Activated T-cell treated with anti-CD3 and anti-CD28 coated beads for 24 hours (primary cell): ENCODE results near the gene RBMS3.

ENCODE experiments used
- DNase-seq: peaks from one replicate; pipeline ENCODE4 v3.0.0-alpha.2; 2020; ENCODE audit warnings: low read depth

The RBMS3 gene

DNA sequence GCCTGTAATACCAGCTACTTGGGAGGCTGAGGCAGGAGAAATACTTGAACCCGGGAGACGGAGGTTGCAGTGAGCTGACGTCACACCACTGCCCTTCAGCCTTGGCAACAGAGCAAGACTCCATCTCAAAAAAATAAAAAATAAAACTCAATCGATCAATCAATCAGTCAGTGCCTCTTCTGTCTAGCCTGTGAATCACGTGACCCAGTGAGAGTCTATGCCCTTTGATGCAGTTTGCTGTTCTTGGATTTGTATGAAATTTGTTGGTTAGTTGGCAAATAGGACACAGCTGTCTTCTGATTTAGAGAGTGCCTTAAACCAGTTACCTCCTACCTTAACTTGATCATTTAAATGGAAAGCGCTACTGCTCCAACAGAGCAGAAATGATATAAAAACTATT lies 3.6 kb upstream of the RBMS3 start:
- no peak for DNase-seq

DNA sequence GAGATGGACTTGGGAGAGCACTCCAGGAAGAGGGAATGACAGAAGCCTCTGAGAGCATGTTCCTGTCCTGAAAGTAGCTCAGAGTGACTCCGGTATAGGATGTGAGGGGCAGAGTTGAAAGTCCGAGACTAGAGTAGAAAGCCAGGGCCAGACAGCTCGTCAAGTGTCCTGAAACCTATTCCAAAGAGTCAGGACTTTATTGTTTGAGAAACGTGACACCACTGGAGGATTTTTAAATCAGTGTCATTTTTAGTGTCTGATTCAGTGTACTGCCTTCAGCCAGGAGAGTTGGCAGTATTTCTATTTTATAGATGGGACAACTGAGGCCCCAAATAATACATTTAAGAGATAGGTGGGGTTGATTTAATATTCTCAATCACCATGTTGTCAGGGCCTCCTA lies 1.6 kb upstream of the RBMS3 start:
- DNase-seq, result no peak

DNA sequence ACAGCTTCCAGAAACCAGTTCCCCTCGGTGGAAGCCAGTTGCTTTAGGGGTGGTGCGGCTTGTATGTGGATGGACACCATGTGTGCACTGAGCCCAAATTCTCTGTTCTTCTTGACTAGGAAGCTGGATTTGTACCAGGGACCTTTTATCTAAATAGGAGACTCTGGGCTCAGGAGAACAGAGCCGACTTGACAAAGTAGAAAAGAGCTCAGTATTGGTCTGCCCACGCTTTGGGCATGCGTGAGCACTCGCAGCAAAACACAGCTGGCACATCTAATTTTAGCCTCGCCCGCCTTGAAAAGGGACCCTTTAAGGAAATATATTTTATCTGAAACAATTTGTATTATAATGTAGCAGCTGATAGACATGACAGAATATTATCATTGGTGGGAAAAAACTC lies 1.1 kb upstream of the RBMS3 start:
- DNase-seq, result no peak

DNA sequence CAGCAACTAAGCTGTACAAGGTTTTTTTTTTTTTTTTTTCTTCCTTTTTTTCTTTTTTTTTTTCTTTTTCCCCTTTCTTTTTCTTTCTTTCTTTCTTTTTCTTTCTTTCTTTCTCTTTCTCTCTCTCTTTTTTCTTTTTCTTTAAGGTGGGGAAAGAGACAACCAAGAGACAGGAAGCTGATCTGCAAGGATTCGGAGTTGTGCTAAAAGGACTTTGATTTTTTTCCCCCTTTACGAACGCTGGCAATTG lies 148 bp downstream of the RBMS3 start:
- DNase-seq, result no peak

DNA sequence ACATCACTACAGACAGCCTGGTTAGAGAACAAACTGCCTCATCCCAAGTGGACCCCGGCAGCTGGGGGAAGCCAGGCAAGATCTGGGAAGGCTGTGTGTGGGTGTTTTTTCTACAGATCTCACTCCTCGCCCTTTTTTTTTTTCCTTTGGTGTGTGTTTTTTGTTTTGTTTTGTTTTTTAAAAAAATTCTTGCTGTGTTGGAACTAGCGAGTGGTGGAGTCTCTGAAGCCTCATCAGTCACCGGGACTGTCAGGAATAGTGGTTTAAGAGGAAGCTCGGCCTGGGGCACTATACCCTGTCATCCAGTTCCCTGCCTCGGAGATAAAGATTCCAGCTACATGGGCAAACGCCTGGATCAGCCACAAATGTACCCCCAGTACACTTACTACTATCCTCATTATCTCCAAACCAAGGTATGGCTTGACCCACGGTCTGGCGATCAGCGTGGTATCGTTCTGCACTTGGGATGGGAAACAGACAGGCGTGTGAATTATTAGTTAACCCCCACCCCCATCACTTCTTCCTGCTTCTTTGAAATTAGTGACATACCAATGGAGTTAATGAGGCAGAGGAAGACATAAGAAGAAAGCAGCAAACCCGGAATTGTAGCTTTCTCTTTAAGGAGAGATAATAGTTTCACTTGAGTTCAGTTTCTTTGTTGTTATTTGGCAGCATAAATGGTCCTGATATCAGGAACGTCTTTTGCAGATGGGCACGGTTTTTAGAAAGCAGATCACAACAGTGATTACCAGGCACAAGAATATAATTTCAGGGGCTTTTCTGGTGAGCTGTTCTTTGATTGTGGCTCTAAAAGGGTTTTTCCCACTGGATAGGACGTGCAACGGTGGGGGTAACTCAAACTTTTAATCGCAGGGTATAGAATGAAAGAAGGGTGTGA lies 722 bp downstream of the RBMS3 start:
- DNase-seq, result no peak

DNA sequence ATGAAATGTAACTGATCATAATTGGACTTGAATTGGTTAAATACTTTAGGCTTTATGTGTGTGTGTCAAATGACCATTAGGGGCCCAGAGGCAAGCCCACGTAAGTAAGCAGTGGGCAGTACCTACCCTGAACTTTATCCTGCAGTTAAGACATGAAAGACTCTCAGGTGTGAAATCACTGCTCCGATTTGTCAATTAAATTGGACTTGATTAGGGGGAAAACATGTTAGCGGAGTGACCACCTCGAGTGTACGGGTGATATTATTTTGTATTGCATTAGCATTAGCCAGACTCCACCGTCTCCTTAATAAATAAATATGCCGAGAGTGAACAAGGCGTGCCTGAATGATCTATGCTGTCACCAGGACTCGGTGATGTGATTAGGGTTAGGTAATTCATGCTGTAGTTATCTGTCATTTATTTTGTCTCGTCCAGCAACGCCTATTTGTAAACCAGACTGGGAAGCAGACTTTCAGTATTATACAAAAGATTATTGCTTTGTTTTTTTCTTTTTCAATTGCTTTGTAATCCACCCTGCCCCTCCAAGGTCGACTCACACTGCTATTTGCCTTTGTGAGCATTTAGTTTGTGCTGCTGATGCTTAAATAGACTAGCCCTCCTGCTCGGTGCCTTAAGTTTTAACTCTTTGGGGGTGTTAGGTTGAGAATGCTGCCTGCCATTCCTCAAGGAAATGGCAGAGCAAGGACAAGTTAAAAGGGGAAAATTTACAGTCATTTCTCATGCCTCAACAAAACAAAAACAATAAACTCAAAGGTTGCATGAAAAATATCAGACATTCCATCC lies 1.8 kb downstream of the RBMS3 start:
- DNase-seq, result no peak

DNA sequence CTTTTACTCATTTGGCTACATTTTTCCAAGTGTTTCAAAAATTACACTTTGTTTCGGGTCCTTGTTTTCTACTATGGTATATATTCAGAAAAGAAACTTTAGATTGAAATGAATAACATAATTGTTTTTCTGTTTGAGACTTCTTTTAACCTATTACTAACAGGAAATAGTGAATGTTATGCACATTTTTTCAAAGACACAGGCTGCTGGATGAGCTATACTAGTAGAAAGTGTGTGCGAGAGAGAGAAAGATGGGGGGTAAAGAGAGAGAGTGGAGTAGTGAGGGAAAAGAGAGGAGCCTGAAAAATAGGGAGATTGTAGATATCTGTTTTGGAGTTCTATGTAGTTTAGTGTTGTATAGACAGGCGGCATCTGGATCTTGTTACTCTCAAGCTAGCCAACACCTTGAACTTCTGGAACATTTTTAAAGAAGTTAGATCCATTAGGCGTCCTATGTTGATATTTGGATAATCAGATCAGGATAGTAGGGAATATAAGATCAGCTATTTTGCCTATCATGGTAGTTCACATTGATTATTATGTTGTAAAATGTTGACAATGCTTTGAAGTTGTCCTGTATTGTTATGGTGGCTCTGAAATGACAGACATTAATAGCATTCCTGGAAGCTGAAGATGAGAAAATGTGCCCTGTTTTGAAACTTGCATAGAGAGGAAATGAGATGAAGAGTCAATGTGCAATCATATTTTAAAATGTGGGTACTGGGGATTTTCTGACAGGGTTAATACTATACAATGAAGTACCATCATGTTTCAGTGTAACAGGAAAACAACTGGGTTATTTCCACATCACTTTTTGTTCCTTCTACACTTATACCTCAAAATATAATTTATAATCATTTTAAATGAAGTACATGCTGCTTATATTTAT lies 2.6 kb downstream of the RBMS3 start:
- DNase-seq, result no peak

DNA sequence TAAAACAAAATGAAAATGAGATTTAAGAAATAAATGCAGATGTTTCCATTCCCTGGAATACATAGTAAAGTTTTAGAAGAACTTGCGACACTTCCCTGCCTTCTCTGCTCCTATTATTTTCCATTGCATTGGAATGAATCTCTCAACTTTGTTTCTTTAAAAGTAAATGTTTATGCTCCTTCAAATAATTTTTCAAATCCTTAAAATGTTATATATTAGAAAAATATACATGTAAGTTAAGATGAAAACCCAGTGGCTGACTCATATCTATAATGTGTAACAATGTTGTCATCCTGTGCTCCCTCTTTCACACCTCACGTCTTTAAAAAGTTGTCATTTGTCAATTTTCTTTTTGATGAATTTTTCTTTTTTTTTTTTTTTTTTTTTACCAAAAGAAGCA lies 3.6 kb downstream of the RBMS3 start:
- DNase-seq, result no peak

DNA sequence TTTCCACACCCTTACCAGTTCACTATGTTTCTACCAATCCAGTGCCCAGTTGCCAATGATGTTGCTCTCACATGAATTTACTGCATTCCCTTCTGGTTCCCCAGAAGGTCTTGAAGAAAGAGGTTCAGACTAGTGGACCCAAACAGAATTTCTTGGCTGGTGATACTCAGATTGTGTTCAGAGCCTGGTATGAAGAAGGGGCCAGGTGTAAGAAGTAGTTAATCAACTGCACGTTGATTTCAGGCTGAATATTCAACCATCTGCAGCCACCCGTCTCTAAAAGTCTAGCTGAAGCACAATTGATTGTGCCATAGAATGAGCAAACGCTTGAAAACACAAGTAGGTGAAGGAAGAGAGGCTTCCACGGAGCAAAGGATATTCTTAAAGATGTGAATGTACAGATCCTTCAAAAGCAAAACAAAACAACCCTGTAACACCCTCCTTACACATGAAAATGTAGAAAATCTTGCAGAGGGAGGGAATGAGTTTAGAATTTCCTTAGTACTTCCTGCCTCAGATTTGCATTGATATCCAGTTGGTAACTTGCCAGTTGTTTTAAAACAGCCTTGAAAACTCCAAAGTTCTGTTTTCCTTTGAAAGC lies 4.7 kb downstream of the RBMS3 start:
- no peak for DNase-seq

DNA sequence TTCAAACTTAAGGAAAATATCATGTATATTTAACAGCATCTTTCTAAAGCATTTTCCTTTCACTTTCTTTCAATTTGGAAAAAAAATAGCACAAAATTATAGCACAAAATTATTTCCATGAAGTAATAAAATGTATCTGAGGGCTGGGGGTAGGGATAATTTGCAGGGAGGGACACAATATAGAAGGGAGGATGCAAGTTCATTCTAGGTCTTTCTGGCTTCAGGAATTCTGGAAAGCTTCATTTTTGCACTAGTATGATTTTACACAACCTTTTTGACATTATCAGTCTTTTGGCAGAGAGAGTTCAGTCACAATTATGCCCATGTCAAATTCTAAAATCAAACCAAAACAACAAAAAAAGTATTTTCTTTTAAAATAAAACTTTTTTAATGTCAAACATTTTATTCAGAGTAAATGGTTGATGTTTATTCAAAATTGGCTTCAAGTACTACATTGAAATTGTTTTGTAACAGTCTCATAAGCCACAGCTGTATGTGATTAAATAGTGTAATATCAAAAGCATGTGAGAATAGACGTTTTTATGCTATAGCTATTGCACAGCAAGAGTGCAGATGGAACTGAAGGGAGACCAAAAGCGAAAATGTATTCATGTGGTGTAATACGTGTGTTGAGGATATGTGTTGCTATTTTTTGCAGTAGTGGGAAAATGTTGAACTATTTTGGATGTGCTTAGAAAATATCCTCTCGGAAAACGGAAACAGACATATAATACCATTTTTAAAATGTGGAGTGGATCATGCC lies 5.8 kb downstream of the RBMS3 start:
- no peak for DNase-seq

DNA sequence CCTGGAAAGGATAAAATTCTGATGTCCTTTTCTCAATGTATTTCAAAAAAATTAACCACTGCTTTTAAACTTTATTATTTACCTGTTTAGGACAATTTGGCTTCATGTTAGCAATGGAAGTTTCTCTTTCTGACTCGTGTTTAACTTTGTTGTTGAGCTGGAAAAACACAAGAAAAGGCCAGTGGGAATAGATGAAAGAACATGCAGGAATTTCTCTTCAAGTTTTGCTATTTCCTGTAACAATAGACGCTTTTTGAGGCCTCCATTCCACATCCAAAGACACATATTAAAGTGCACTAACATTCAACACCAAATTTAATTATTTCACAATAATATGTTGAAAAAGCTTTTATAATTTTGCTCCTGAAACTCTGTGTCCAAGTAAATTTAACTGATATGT lies 9.7 kb downstream of the RBMS3 start:
- no peak for DNase-seq

DNA sequence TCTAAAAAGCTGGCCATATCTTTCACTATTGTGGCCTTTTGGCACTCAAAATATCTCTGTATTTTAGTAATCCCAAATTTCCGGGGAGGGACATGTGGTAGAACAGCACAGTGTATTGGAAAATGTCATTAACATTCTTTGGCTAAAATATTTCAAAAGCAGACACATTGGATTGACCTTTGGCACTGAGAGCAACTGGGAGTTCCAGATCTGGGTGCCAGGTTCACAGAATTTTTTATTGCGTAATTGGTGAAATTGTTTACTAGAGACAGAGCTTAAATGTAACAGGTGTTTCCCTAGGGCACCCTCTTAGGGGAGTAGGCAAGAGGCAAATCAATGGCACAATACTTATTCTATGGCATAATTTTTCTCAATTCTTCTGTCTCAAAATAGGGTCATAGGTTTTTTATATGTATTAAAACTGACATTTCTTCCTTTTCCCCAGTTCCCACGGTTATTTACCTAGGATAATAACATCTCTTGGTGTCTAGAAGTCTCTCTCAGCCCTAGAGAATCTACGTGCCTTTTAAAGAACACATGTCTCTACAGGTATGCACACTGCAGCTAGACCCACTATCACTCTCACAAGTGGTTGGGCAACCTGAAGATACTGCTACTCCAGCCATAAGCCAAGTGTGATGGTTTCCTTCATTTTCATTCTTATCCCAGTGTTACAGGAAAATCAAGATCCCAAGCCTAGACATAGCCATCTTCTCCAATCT lies 10.6 kb downstream of the RBMS3 start:
- no peak for DNase-seq

DNA sequence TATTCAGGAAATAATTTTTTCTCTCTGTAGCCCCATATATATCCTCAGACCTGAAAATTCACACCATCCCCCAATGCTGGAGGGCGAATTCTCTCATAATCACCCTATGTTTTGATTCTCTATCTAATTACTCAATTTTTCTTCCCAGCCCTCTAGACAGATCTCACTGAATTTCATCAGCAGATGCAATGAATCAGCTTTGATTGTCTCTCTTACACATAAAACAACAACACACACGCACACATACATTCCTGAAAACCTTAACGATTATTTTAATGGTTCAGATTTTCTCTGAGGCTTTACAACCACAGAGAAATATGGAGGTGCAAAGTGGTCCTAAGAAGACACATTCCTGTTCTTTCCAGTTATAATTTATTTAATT lies 11.1 kb downstream of the RBMS3 start:
- DNase-seq, result no peak

DNA sequence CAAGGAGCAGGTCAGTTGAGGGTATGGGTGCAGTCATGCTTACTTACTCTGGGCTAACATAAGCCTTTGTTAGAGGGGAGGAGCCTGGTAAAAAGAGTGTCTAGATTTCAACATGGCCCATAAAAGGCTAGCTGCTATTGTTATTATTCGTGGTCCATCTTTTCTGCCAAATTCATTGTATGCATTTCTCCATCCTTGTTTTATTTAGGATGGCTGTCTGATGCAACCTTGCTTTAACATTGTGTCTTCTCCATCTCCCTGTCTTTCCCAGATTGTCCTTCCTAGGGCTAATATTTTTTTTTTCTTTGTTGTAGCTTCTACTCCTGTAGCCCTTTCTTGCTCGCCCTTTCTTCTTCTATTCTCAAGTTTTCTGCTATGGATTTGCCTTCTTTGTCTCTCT lies 12.6 kb downstream of the RBMS3 start:
- DNase-seq, result no peak

DNA sequence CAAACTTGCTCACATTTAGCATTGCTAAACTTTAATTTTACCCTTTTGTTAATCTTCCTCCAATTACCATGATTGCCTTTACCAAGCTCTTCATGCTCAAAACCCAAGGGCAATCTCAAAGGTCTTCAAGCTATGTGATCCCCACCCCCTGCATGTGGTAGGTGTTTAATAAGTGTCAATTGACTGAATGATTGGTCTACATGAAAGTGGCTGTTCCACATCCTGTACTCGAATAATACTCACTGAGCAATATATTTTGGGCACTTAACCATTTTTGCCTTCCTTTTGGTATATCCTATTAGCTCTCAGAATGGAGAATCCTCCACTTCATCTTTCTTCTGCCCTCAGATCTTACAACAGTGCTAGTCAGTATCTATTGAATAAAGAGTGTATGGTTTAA lies 17.1 kb downstream of the RBMS3 start:
- DNase-seq, result no peak

DNA sequence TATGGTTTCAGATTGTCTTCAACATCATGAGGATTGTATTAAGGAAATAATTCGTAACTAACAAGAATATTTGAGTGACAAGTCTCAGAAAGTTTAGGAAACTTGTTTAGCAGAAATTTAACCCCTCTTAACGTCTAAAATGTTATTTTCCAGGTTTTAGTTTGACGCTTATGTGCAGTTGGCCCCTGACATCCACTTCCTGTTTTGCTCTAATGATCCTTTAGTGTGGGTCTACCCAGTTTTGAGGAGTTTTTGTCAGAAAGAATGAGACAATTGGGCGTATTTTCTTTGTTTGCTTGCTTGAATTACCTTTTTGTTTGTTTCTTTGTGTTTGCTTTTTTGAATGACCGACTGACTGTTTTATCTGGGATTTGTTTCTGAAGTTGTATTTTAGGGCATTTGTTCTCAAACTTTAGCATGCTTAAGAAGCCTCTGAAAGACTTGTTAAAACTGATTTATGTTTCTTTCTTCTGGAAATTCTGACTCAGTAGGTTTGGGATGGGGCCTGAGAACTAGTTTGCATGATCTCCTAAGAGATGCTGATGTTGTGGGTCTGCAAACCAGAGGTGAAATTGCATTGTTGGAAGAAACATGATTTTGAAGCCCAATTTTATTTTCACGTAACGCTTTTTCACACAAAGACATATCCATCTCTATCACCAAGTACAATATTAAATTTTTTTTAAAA lies 20.6 kb downstream of the RBMS3 start:
- no peak for DNase-seq

DNA sequence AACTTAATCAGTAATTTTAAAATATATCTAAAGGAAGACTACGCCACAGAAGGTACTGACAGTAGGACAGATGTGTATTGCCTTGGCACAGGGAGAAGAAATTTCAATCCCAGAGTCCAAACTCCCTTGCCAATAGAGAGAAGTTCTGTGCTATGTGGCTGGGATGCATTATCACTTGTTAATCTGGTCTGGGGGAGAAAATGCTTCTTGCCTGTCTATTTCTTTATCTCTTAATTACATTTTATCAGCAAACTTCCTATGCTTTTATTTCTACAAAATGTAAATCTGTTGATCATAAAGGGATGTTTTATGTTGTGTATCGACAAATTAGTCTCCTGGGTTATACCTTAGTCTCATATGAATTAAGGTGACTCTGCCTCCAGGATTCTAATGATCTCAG lies 21.7 kb downstream of the RBMS3 start:
- DNase-seq, result no peak

DNA sequence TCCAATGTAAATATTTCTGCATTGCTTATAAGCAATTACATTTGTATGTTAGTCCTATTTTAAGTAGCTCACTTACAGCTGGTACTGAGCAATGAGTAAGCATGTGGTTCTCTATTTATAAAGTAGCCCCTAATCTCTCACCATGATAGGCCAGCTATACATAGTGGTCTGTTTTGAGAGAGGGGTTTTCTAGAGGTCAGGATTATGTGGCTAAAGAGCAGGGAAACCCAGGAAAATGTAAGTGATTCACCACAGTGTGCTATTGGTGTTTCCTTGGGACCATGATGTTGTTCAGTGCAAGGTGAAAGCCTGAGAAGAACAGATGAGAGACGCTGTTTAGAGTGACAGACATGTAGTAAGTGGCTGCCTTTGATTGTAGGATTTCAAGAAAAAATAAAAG lies 26.4 kb downstream of the RBMS3 start:
- DNase-seq, result no peak

DNA sequence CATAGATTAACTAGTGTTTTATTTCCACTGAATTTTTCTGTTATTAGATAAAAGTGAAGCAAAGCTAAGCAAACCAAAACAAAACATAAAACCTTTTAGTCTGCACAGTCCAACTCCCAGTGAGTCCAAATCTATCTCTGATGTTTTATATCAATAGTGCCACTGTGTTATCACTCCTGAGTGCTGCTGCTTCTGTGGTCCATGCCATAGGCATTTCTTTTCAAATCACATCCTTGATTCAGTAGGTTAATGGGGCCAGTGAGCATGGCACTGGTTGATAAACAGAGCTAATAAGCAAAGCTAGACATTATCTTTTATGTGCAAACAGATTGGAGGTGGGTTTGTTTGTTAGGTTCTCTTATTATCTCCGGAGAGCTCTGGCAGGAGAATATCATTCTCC lies 30.0 kb downstream of the RBMS3 start:
- no peak for DNase-seq

DNA sequence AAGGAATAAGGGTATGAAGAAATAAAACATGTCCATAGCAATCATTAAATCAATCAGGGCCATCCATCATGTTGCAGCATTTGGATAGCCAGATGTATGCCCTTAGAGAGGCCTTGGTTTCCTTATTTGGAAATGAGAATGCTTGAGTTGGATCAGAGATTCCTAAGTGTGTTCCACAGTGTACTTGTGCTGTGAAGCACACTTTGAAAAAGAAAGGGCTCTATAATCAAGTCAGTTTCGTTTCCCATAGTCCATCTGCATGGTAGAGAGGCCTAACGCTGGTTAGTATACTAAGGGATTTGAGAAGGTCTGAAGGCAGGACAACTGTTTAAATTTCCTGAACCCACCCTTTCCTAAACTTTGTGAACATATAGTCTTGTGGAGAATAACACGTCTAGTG lies 30.9 kb downstream of the RBMS3 start:
- no peak for DNase-seq
